Activated CD4-positive, alpha-beta T cell treated with anti-CD3 and anti-CD28 coated beads, Interleukin-2, amount 50 U/mL, for 4 hours (primary cell): ENCODE results near the gene TNMD.
"Not testable (repeated sequence)": the region's sequence is repeated elsewhere in the genome, so short reads cannot be mapped to it uniquely, and the experiment has no call there.

Experiments used
- DNase-seq, 2 experiments: peaks; one replicate each; pipeline ENCODE4 v3.0.0-alpha.2; 2020

Gene TNMD

GRCh38 chrX:100584611-100585010 is at the start of gene TNMD:
Gene TNMD, plus strand, starts transcription at chrX:100584936. Its CDS starts 83 bp downstream, at chrX:100585019.
- no peak for DNase-seq

- not testable (repeated sequence) for DNase-seq
Observed at GRCh38 chrX:100565534-100565933, 19.2 kb upstream of the TNMD start.

- no peak for DNase-seq
Observed at GRCh38 chrX:100586747-100587146, 2.0 kb downstream of the TNMD start.

GRCh38 chrX:100587861-100588260 is 3.1 kb downstream of the TNMD start:
- no peak for DNase-seq

GRCh38 chrX:100591256-100592051 is 6.7 kb downstream of the TNMD start:
- no peak for DNase-seq

GRCh38 chrX:100593126-100593525 is 8.4 kb downstream of the TNMD start:
- DNase-seq, result no peak

GRCh38 chrX:100593581-100593980 is 8.8 kb downstream of the TNMD start:
- DNase-seq, result no peak

GRCh38 chrX:100596601-100597000 is 11.9 kb downstream of the TNMD start:
- DNase-seq, result no peak

- no peak for DNase-seq
Observed at GRCh38 chrX:100599456-100599855, 14.7 kb downstream of the TNMD start.

GRCh38 chrX:100600340-100600739 is 15.6 kb downstream of the TNMD start:
- no peak for DNase-seq

GRCh38 chrX:100600758-100601157 is 16.0 kb downstream of the TNMD start:
- no peak for DNase-seq

GRCh38 chrX:100606753-100607152 is 22.0 kb downstream of the TNMD start:
- no peak for DNase-seq

- DNase-seq, result no peak
Observed at GRCh38 chrX:100609591-100609990, 24.9 kb downstream of the TNMD start.

GRCh38 chrX:100611951-100612350 is 27.2 kb downstream of the TNMD start:
- no peak for DNase-seq

- no peak for DNase-seq
Observed at GRCh38 chrX:100615005-100615404, 30.3 kb downstream of the TNMD start.

- DNase-seq, result no peak
Observed at GRCh38 chrX:100623001-100623400, 38.3 kb downstream of the TNMD start.

- DNase-seq, result no peak
Observed at GRCh38 chrX:100625985-100626491, 41.3 kb downstream of the TNMD start.

- DNase-seq, result no peak
Observed at GRCh38 chrX:100635040-100635439, 50.3 kb downstream of the TNMD start.

- no peak for DNase-seq
Observed at GRCh38 chrX:100635989-100636320, 51.2 kb downstream of the TNMD start.

- DNase-seq, result peak; percentile 60 to 62
Observed at GRCh38 chrX:100636321-100636991, 51.7 kb downstream of the TNMD start, which contains the start of gene TSPAN6. Gene TSPAN6, minus strand, starts transcription at chrX:100636806. Its CDS starts 112 bp downstream, at chrX:100636694.

GRCh38 chrX:100642290-100642689 is 57.6 kb downstream of the TNMD start:
- no peak for DNase-seq

- DNase-seq, result no peak
Observed at GRCh38 chrX:100643212-100643611, 58.5 kb downstream of the TNMD start.

GRCh38 chrX:100643956-100644860 is 59.5 kb downstream of the TNMD start, which contains the start of gene SRPX2:
Gene SRPX2, plus strand, starts transcription at chrX:100644199. Its CDS starts 2,124 bp downstream, at chrX:100646323.
- no peak for DNase-seq
